ENCODE measurements around the gene MYLK4.

MYLK4 gene

DNA sequence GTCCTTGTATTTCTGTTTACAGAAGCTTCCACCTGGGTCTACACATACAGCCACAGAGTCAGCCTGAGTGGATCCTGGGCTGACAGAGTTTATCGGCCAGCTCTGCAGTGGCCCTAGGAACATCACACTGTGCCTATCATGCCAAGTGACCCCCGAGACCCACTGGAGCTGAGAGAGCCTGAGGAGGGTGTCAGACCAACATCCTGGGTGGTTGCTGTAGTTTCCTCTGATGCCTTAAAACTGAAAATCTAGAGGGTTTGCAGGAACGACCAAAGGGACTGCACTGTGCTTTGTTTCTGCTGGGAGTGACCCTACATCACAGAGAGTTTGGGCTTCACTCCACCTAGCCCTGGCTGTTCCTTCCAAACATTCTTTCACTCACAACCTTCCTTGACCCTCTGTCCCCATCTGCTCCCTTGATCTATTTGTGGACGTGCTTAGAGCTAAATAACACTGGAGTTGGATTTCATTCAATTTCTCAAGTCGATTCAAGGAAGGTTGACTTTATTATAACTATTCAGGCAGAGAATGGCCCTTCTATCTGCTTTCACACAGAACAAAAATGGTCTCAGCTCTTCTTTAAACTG is 18.1 kb downstream of the MYLK4 start:
- DNase-seq = no peak

- no peak for DNase-seq
Observed at GRCh38 chr6:2731281-2731909, 19.3 kb downstream of the MYLK4 start.

- no peak for DNase-seq
Observed at GRCh38 chr6:2730353-2731107, 20.2 kb downstream of the MYLK4 start.

DNA sequence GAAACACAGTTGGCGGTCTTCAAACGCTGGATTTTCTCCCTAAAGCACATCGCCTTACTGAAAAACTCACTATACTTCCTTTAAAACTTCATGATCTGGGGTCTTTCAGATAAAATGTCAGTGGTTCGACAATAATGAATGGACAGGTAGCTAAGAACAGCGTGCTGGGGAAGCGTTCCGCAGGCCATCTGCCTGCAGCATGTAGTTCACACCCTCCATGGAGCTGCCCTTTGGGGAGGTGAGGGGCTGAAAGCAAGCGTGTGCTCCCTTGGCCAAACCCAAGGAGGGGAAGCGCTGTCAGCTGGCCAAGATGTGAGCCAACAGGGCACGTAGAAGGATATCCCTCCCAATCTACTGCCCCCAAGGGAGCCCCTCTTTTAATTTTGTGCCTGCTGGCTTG is 20.8 kb downstream of the MYLK4 start:
- no peak for DNase-seq

DNA sequence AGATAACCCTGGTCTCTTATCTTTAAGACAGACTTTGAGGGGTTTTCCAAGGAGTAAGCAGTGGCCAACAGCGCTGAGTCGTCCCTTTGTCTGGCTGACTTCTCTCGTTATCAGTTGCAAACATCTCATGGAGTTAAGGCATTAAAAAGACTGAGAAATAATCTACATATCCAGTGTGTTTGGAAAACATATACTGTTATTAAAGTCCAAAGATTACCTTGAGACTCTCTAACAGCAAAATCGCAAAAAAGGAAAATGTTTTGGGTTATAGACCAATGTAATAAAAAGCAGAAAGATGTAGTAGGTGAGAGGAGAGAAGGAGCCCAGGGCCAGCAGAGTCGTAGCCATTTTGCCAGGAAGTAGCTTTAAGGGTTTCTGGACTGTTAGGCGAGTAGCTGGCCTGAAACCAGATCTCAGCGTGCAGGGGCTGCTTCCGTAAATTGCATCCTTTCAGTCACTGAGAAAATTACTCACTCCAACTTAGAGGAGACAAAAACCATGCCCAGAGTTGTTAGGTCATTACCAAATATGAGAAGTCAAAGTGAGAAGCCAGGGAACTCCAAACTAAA is 24.6 kb downstream of the MYLK4 start:
- DNase-seq = peak; percentile 69

DNA sequence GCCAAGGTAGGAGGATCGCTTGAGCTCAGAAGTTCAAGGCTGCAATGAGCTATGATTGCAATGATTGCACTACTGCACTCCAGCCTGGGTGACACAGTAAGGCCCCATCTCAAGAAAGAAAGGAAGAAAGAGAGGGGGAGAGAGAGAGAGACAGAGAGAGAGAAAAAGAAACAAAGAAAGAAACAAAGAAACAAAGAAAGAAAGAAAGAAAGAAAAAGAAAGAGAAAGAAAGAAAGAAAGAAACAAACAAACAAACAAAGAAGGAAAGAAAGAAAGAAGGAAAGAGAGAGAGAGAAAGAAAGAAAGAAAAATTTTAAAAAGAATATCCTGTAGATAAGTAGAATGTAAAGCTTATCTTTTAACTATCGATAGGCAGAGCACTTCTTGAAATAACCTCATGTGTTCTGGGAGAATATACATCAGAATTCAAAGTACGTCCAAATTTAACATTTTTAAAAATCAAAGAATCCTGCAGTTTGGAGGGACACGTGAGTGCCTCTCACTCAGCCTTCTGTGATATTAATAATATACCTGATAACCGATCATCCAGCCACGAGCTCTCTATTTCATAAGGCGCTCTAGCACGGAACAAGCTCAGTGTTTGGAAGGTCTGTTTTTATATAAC is 25.2 kb downstream of the MYLK4 start:
- no peak for DNase-seq

- no peak for DNase-seq
Observed at GRCh38 chr6:2721219-2721618, 29.5 kb downstream of the MYLK4 start.

- DNase-seq = no peak
Observed at GRCh38 chr6:2719093-2719455, 31.6 kb downstream of the MYLK4 start.

GRCh38 chr6:2718334-2719092 is 32.2 kb downstream of the MYLK4 start:
- peak; percentile 12 for DNase-seq

DNA sequence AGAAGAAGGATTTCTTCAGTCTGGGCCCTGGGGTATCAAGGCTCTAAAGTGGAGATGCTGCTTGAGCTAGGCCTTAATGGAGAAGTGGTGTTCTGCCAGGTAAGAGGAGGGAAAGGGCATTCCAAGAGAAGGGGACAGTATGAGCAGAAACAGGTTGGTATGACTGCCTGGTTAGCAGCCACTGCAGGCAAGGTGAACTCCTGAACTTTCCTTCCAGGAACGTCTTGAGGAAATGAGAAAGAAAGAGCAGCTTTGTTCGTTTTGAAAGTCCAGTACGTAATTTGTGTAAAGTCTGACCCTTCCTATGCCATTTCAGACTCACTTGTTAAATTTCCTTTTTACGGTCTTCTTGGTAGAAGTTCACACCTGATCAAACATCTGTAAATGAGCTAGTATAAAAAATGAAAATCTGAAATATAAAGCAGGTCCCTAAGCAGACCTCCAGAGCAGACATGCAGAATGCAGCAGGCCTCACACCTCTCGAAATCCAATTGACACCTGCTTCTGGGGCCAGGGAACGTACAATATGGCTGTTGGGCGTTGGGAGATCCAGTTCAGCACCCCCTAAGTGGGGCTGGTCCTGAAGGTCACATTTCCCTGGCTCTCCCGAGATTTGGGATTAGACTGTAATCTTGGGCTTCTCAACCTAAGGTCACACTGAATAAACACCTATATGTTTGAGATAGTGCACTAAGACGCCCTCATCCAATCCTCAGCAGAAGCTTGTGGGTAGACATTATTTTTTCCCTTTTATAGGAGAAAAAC is 33.6 kb downstream of the MYLK4 start:
- DNase-seq = no peak

DNA sequence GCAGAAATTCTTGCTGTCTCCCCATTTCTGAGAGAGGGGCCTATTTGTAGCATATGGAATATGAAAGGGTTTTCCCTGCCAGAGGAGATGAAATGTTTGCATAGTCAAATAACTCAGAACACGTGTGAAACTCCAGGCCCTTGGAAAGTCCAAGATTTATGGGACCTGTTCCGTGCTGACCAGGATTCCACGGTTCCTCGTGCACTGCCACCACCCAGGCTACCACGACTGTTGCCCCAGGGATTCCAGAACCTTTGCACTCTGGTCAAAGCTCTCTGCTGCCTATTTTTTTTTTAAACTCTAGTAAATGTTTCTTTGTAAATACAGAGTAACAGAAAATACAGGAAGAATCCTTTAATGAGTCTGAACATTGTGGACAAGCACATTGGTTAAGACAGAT is 35.0 kb downstream of the MYLK4 start:
- no peak for DNase-seq

GRCh38 chr6:2714111-2714895 is 36.4 kb downstream of the MYLK4 start:
- DNase-seq = no peak

GRCh38 chr6:2713473-2714110 is 37.1 kb downstream of the MYLK4 start:
- DNase-seq = no peak

- DNase-seq = no peak
Observed at GRCh38 chr6:2712102-2712501, 38.6 kb downstream of the MYLK4 start.

DNA sequence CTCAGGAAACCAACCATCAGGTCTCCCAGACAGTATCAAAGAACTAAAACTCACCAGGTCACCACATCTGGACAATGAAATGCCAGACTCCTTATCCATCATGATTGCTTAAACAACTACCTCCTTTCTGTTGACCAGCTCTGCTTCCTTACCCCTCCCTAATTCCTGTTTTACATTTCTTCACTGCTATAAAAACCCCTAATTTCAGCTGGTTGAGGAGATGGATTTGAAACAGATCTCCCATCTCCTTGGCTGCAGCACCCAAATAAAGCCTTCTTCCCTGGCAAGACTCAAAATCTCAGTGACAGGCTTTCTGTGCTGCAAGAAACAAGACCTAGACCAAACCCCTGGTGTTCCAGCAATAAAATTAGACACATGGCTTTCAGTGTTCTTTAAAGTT is 40.3 kb downstream of the MYLK4 start:
- DNase-seq = no peak

GRCh38 chr6:2708456-2708855 is 42.3 kb downstream of the MYLK4 start:
- DNase-seq = no peak

DNA sequence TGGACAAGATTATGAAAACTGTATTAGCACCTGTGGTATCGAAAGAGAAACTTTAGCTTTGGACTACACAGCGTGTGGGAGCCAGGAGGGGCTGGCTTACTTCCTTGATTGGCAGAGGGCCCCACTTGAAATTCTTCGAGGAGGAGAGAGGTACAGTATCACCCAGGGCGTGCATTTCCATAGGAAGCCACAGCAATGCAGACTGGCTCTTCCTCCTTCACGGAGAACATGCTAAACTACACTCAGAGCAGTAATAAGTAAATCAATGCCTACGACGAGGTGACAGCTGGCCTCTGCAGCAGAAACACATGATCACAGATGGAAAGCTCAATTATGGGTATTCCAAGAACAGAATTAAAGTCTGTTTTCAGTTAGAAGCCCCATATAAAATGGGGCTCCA is 44.2 kb downstream of the MYLK4 start:
- DNase-seq = peak; percentile 21

DNA sequence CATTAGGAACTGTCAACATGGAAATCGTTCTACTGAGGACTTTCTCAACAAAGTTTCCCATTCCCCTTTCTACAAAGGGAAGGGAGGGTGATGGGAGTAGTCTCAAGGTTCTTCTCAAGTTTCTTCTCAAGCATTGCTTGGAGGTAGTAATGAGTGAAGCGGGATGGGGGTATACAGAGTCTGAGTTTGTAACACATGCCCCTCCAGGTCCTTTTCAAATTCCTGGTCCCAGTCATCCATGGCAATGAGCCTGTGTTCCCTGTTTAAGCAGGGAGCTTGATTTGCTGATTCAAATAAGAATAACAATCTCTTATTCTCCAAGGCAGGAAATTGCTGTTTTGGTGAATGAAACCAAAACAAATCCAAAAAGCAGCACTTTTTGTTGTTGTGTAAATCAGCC is 45.5 kb downstream of the MYLK4 start:
- no peak for DNase-seq

DNA sequence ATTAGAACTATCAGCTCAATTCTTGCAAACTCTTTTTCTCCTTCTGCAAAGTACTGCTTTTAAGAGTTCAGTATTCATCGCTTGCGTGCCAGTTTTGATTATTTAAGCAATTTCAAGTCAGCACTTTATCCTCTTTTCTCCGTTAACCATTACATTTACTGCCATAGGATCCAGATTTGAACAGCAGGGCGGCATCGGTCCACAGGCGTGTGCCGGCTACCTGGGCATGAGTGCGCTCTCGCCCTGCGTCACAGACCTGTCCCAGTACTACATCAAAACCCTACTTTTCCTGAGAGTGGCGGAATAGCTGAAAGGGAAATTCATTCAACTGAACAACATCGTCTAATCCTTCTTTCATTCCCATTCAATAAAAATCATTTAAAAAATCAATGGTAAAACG is 53.4 kb downstream of the MYLK4 start:
- DNase-seq = no peak

- DNase-seq = peak; percentile 13
Observed at GRCh38 chr6:2695454-2696095, 55.1 kb downstream of the MYLK4 start.
